ENCODE data around the gene CENPF.

DNA sequence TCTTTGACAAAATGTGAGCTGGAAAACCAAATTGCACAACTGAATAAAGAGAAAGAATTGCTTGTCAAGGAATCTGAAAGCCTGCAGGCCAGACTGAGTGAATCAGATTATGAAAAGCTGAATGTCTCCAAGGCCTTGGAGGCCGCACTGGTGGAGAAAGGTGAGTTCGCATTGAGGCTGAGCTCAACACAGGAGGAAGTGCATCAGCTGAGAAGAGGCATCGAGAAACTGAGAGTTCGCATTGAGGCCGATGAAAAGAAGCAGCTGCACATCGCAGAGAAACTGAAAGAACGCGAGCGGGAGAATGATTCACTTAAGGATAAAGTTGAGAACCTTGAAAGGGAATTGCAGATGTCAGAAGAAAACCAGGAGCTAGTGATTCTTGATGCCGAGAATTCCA lies 42.7 kb downstream of the CENPF start:
- TF ChIP-seq CTCF (IDR thresholded peaks at IDR 0.05; ENCODE audit: borderline replicate concordance, extremely low read depth, low read length, poor library complexity, severe bottlenecking), result no peak
- no peak for TF ChIP-seq EZH2 (IDR thresholded peaks at IDR 0.05; ENCODE audit: borderline replicate concordance, low read depth, low read length, severe bottlenecking)
